Measurements from ENCODE around the gene UIMC1.

Gene UIMC1

DNA sequence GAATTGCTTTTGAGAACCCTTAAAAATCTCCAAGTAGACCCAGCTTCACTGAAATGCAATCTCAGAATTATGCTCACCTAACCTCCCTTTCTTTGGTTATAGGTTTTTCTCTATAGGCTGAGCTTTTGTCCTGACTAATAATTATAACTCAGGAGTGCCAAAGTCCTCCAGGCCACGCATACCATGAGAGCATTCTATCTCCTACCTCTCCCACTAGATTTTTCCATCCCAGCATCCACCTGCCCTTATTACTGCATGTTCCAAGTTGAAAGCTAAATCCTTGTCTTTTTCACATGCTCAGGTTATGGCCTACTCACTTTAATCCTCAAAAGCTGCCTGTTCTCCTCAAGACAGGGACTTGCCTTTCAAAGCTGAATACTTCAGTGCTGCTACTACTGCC lies 38.1 kb upstream of the UIMC1 start:
- TF ChIP-seq EZH2phosphoT487 (IDR thresholded peaks at IDR 0.05; ENCODE audit: borderline replicate concordance) (no peak), CTCF (conservative IDR thresholded peaks at IDR 0.05; ENCODE audit: low read length) (no peak)
- no peaks in the 10 kb centered on the region for H3K27me3 ChIP-seq (ENCODE audit: insufficient read depth, low read length, poor library complexity, severe bottlenecking)
- no peak overlapping the region for H3K9ac ChIP-seq (ENCODE audit: low read depth, low read length, poor library complexity, severe bottlenecking)
- H3K4me2 ChIP-seq (ENCODE audit: low read depth, low read length, poor library complexity, severe bottlenecking) = no peak overlapping the region
- H3F3A ChIP-seq (ENCODE audit: low read depth) = no peaks in the 10 kb centered on the region
- no peaks in the 10 kb centered on the region for H4K20me1 ChIP-seq (ENCODE audit: insufficient read depth, low read length, poor library complexity, severe bottlenecking)
- no peak overlapping the region for H3K4me3 ChIP-seq (ENCODE audit: low read length, poor library complexity, severe bottlenecking)
- no peak overlapping the region for H2AFZ ChIP-seq (ENCODE audit: low read length)
- no peaks in the 10 kb centered on the region for H3K9me2 ChIP-seq (replicated peaks; ENCODE audit: low read depth, low read length)
- H3K4me1 ChIP-seq (ENCODE audit: insufficient read depth, low read length, poor library complexity, severe bottlenecking) = no peaks in the 10 kb centered on the region
- H3K9me3 ChIP-seq (ENCODE audit: insufficient read depth, low read depth, low read length) = no peaks in the 10 kb centered on the region
- H3K79me2 ChIP-seq (ENCODE audit: insufficient read depth, low read length) = no peaks in the 10 kb centered on the region
- peaks cover 22% of the 10 kb centered on the region; the same call in 1 of the 2 replicates for H3K36me3 ChIP-seq (ENCODE audit: insufficient read depth, low read length)

GRCh38 chr5:177043958-177044357 lies 37.4 kb upstream of the UIMC1 start:
- no peaks in the 10 kb centered on the region for H3K9me3 ChIP-seq (ENCODE audit: insufficient read depth, low read depth, low read length)
- no peaks in the 10 kb centered on the region for H3F3A ChIP-seq (ENCODE audit: low read depth)
- no peaks in the 10 kb centered on the region for H3K4me1 ChIP-seq (ENCODE audit: insufficient read depth, low read length, poor library complexity, severe bottlenecking)
- H3K4me3 ChIP-seq (ENCODE audit: low read length, poor library complexity, severe bottlenecking) = no peak overlapping the region
- no peak for TF ChIP-seq CTCF (conservative IDR thresholded peaks at IDR 0.05; ENCODE audit: low read length)
- TF ChIP-seq EZH2phosphoT487 (IDR thresholded peaks at IDR 0.05; ENCODE audit: borderline replicate concordance) = no peak
- no peaks in the 10 kb centered on the region for H3K79me2 ChIP-seq (ENCODE audit: insufficient read depth, low read length)
- no peak overlapping the region for H3K9ac ChIP-seq (ENCODE audit: low read depth, low read length, poor library complexity, severe bottlenecking)
- no peak overlapping the region for H3K4me2 ChIP-seq (ENCODE audit: low read depth, low read length, poor library complexity, severe bottlenecking)
- no peak overlapping the region for H2AFZ ChIP-seq (ENCODE audit: low read length)
- H3K36me3 ChIP-seq (ENCODE audit: insufficient read depth, low read length) = peaks cover 22% of the 10 kb centered on the region; the same call in 1 of the 2 replicates
- no peaks in the 10 kb centered on the region for H3K27me3 ChIP-seq (ENCODE audit: insufficient read depth, low read length, poor library complexity, severe bottlenecking)
- no peaks in the 10 kb centered on the region for H3K9me2 ChIP-seq (replicated peaks; ENCODE audit: low read depth, low read length)
- H4K20me1 ChIP-seq (ENCODE audit: insufficient read depth, low read length, poor library complexity, severe bottlenecking) = no peaks in the 10 kb centered on the region

- H3F3A ChIP-seq (ENCODE audit: low read depth) = no peaks in the 10 kb centered on the region
- no peak overlapping the region for H3K4me3 ChIP-seq (ENCODE audit: low read length, poor library complexity, severe bottlenecking)
- no peaks in the 10 kb centered on the region for H3K27me3 ChIP-seq (ENCODE audit: insufficient read depth, low read length, poor library complexity, severe bottlenecking)
- peaks cover 22% of the 10 kb centered on the region; the same call in 1 of the 2 replicates for H3K36me3 ChIP-seq (ENCODE audit: insufficient read depth, low read length)
- no peaks in the 10 kb centered on the region for H3K4me1 ChIP-seq (ENCODE audit: insufficient read depth, low read length, poor library complexity, severe bottlenecking)
- H3K79me2 ChIP-seq (ENCODE audit: insufficient read depth, low read length) = no peaks in the 10 kb centered on the region
- H3K9me2 ChIP-seq (replicated peaks; ENCODE audit: low read depth, low read length) = no peaks in the 10 kb centered on the region
- H3K9me3 ChIP-seq (ENCODE audit: insufficient read depth, low read depth, low read length) = no peaks in the 10 kb centered on the region
- H3K4me2 ChIP-seq (ENCODE audit: low read depth, low read length, poor library complexity, severe bottlenecking) = no peak overlapping the region
- TF ChIP-seq EZH2phosphoT487 (IDR thresholded peaks at IDR 0.05; ENCODE audit: borderline replicate concordance) = no peak
- TF ChIP-seq CTCF (conservative IDR thresholded peaks at IDR 0.05; ENCODE audit: low read length) = no peak
- H3K9ac ChIP-seq (ENCODE audit: low read depth, low read length, poor library complexity, severe bottlenecking) = no peak overlapping the region
- H4K20me1 ChIP-seq (ENCODE audit: insufficient read depth, low read length, poor library complexity, severe bottlenecking) = no peaks in the 10 kb centered on the region
- H2AFZ ChIP-seq (ENCODE audit: low read length) = no peak overlapping the region
Observed at GRCh38 chr5:177043114-177043513, 36.5 kb upstream of the UIMC1 start.
